NCI-H2029 treated with DMSO at 0.1 percent for 48 hours (cell line): ENCODE data around the gene TPD52L2.

ENCODE experiments used
- DNase-seq: peaks from one replicate; lab custom pipeline; 2025; lab: John Stamatoyannopoulos, UW

Gene TPD52L2

DNA sequence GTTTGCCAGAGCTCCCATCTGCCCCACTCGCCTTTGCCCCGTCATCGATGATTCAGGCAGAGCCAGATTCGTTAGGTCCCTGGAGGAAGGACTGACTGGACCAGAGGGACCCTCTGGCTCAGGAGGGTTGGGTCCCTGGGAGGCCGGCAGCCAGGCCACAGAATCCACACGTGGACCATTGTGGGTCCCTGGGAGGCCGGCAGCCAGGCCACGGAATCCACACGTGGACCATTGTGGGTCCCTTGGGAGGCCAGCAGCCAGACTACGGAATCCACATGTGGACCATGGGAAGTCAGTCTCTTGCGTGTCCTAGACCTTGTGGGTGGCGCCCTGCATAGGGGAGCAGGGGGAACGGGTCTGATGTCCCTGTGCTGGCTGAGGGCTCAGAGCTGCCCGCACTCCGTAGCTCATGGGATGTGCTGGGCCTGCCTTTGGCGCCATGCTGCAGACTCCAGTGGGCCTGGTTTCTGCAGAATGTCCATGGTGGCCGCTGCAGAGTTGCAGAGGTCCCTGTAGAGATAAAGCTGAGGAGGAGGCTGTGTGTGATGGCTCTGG lies 67.6 kb downstream of the TPD52L2 start:
- DNase-seq, result no peak

DNA sequence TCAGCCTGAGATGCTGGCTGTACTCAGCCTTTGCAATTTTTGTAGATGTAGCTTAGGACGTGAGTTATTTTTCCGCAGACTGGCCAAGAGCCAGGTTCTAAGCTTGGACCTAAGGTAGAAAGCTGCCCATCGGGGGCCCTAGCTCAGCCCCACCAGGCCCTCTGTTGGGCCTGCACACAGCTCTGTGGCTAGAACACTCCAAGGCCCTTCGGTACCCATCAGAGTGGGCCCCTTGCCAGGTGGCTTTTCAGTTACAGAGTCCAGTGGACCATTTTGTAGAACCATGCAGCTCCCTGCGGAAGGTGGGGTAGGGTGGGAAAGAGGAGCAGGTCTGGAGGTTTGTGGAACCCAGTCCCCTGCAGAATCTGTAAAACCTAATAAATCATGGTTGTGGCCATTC lies 68.6 kb downstream of the TPD52L2 start:
- DNase-seq, result no peak

DNA sequence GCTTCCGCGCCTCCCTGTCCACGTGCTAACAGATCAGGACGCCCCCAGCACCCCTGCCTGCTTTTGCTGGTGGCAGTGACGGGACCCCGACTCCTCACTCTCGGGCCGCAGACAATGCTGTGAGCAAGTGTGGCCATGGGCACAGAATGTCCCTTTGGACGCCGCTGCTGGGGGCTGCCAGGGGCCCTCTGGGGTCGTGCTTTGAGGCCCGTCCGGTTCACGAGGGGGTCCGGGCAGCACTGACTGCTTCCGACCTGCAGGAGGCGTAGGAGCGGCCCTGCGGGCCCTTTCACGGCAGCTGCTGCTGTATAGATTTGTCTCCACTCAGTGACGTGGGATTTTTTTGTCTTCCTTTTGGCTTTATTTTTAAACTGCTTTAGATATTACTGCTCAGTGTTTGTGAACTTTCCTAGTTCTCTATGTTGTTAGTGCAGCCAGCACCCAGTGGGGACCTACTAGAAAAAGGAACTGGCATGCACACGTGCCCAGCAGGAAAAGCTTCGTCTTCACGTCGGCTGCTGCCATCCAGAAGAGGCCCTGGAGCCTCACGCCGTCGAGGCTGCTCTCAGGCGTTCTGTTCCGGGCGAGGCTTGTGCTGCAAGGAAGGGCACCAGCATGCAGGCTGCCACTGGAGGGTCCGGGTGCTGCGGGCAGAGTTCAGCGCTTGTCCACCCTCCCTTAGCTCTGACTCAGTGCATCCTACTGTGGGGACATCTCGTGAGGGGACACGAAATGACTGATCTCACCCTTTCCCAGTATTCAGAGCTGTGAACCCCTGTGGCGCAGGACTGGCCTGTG lies 69.4 kb downstream of the TPD52L2 start:
- DNase-seq, result no peak

DNA sequence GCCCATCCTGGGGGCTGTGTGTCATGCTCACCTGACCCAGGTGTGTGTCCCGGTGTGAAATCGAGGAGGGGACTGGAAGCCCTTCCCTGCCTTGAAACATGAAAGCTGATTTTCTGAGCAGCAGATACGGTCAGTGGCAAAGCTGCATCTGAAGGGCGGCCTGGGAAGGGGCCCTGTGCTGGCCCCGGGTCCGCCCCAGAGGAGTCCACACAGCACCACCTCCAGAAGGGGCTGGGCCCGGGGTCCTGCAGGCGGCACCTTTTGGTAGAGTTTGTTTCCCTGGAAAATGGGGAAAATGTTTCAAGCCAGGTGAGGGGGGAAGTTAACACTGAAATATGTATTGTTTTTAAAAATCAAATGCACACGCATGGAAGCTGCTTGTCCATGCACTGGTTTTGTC lies 70.4 kb downstream of the TPD52L2 start:
- DNase-seq, result no peak

DNA sequence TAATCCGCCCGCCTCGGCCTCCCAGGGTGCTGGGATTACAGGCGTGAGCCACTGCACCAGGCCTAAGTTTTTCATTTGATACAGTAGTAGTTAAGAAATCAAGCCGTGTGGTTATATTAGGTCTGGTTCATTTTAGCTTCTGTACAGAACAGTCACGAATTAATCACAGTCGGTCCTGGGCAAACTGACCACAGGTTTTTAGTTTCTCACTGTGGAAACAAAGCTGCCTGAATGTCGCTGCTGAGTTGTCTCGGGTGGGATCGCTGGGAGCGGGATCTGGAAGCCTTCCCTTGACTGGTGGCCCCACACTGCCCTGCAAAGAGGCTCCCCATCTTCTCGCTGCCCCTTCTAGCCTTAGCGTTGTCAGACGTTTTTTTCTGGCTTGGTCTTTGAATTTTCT lies 72.5 kb downstream of the TPD52L2 start:
- no peak for DNase-seq

DNA sequence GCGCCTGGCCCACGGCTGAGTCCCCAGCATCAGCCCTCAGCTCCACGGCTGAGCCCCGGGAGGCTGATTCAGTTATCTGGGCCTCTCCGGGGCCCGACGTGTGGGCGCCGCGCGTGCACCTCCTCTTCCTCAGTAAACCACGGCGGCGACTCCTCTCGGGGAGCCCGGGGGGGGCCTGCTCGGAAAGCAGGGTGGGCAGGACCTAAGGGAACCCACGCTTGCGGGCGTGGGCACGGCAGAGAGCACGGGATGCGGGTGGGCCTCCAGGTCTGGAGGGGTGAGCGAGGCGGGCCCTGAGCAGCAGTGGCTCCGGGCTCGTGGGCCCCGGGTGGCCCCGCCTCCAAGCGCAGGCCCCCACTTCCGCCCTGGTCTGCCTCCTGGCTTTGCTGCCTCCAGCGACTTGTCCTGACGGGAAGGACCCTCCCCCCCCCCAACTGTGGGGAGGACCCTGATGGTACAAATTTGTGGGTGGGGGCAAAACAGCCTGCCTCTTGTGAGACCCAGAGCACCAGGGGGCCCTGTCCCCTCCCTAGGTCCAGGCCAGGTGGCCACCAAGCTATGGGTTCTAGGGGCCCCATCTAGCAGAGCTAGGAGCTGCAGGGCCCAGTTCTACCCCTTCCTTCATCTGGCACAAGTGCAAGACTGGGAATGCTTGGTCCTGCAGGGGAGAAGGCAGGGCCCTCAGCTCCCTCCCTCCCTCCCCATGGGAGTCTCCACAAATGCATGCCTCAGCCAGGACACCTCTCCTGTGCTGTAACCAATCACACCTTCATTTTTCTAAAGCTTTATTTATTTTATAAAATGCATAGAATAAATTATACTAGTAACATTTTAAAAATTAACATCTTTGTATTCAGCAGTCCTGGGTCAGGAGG lies 74.2 kb downstream of the TPD52L2 start:
- no peak for DNase-seq

DNA sequence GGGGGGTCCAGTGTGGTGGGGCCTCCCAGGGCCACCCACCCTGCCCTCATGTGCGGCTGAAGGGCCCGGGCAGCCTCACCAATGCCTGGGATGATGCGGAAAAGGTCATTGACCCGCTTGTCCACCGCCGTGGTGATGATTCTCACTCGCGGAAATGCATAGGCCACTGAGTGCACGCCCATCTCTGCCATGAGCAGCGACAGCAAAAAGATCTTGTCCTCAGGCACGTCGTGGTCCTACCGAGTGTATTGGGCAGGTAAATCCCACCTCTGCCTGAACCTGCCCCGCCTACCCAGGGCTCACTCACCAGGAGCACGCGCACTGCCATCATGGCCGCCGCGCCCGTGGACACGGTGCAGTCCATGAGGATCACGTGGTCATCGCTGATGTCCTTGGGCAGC lies 75.0 kb downstream of the TPD52L2 start:
- no peak for DNase-seq

DNA sequence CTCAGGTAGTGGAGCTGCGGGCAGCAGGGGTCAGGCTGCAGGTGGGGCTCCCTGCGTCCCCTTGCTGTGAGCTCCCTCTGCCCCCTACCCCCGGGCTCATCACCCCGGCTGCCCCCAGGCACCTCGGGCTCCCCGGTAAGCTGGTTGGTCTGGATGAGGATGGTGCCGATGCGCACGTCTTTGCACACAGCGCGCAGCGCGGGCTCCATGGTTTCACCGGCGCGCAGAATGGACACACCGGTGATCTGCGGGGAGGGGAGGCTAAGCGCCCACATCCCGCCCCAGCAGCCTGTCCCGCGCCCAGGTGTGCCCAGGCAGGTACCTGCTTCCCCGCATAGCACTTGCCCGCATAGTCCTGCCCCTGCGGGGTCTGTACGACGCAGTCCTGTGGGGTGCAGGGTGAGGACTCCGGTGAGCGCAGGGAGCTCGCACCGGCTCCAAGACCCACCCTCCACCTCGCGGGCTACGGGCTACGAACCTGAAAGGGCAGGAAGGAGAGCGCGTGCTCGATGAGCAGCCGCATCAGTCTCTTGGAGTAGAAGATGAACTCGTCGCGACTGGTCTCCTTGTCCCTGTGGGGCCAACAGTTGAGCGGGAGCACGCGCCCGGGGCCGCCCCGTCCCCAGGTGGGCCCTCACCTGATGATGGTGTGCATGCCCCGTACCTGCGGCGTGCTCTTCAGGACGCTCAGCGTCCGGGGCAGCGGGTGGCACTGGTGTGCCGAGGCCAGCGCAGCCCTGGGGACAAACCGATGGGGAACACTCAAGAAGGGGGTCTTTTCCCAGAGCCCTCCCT lies 75.6 kb downstream of the TPD52L2 start:
- DNase-seq, result no peak
